Measurements from ENCODE around the gene TDRD7. TPM values are rescaled to one million over a fixed set of nuclear protein-coding genes. Genes with fewer than 3 reads are reported as not detected.
A peak's percentile ranks its signal among the peaks of the same experiment; 100 is the strongest.

TDRD7 gene
- total and polyA plus RNA-seq, 2 of the 13 experiments (the other 11 are each of a cell fraction or from before 2014, with no cell fraction given) = 9.8 to 15.5 TPM

DNA sequence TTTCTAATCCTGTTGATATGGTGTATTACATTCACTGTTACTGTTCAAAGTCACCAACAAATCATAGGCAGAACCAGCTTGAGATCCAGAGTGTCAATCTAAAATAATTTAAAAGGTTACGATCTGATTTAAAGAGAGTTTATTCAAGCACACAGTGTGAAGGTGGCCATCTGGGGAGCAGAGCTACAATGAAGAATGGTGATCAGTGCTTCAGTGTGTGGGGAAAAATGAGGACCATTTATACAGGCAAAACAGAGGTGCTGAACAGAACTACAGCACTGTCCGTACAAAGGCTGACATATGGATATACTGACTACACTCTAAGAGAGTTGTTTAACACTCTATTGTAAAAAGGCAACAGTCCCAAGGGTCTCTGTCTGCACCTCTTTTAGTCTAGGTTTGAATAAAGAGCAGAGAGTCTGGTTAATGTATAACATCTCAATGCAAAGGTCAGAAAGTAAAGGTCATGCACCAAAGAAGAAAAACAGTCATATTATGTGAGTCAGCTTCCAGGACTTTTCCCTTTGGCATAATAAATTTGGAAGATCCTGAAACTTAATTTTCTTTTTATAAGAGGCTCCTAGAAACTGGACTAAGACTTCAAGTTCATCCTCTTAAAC lies 29.7 kb upstream of the TDRD7 start:
- Histone ChIP-seq H4K20me1 (ENCODE audit: insufficient read depth, low read length) (no peaks in the 10 kb centered on the region), H3K4me3 (replicated peaks in 1 of 3; ENCODE audit: insufficient read depth in 1 of 3, low read depth in 2 of 3, low read length in 3 of 3) (peak overlapping the region; percentile 17 to 32 (median 25); a peak in 3 of 6 replicates), H3K4me1 (ENCODE audit: insufficient read depth, low read length) (peaks cover 75% of the 10 kb centered on the region), H3K9ac (ENCODE audit: insufficient read depth, low read depth, low read length) (peak overlapping the region; percentile 57), H3K27ac (ENCODE audit: extremely low read length, insufficient read depth, low read length) (peak overlapping the region; percentile 90), H3K9me3 (ENCODE audit: low read length) (no peaks in the 10 kb centered on the region), H3K36me3 (replicated peaks in 1 of 2; ENCODE audit: control insufficient read depth in 1 of 2, insufficient read depth in 2 of 2, low read length in 2 of 2) (no peaks in the 10 kb centered on the region), H3K79me2 (ENCODE audit: insufficient read depth, low read length) (no peaks in the 10 kb centered on the region), H3K27me3 (ENCODE audit: control insufficient read depth in 1 of 2, insufficient read depth in 2 of 2, low read length in 2 of 2) (no peaks in the 10 kb centered on the region), H2AFZ (ENCODE audit: low read length) (no peak overlapping the region), H3K4me2 (ENCODE audit: low read depth, low read length) (peak overlapping the region; percentile 80)
- 8% methylated on average over 2 of the region's 2 CpGs for WGBS (ENCODE audit: low lambda C conversion rate)
- in situ Hi-C loops (cut with HindIII; ENCODE audit: extremely low pct_ligation_motif_present, low pct_unique_long_range_greater_than_20kb) (no loop called here), intact Hi-C loops (cut with micrococcal nuclease; ENCODE audit: unreplicated experiment) (loop anchor here (1.0 kb wide), 1 partner anchor 144 kb away; no protein-coding TSS in a partner anchor)
- FAIRE-seq = peak; percentile 88
- DNase-seq (ENCODE audit: low spot score) = peak; percentile 91
- ChIA-PET POLR2A (interaction anchor here (0.6 to 2.8 kb wide), 13 partner anchors 8 to 528 kb away, joined by 3 to 21 read pairs (median 4); partner anchors contain the start of genes NCBP1, TSTD2 and ZNF782), CTCF (ENCODE audit: low intra/inter-chr PET ratio, low total read pairs) (interaction anchor here (0.9 to 1.6 kb wide), 2 partner anchors 17 to 29 kb away, joined by 3 to 4 read pairs; partner anchors contain the start of gene TDRD7)
- TSS peak; percentile 74 for BruUV-seq (replicated peaks)
- ATAC-seq = peak; percentile 75
- TF ChIP-seq, protein P1, sequence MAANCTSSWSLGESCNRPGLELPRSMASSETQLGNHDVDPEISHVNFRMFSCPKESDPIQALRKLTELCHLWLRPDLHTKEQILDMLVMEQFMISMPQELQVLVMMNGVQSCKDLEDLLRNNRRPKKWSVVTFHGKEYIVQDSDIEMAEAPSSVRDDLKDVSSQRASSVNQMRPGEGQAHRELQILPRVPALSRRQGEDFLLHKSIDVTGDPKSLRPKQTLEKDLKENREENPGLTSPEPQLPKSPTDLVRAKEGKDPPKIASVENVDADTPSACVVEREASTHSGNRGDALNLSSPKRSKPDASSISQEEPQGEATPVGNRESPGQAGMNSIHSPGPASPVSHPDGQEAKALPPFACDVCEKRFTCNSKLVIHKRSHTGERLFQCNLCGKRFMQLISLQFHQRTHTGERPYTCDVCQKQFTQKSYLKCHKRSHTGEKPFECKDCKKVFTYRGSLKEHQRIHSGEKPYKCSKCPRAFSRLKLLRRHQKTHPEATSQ (CRISPR knock-in tag; IDR thresholded peaks at IDR 0.05; ENCODE audit: borderline replicate concordance) = peak; percentile 66; the same call in 1 of the 2 replicates
- TF ChIP-seq, protein P2, sequence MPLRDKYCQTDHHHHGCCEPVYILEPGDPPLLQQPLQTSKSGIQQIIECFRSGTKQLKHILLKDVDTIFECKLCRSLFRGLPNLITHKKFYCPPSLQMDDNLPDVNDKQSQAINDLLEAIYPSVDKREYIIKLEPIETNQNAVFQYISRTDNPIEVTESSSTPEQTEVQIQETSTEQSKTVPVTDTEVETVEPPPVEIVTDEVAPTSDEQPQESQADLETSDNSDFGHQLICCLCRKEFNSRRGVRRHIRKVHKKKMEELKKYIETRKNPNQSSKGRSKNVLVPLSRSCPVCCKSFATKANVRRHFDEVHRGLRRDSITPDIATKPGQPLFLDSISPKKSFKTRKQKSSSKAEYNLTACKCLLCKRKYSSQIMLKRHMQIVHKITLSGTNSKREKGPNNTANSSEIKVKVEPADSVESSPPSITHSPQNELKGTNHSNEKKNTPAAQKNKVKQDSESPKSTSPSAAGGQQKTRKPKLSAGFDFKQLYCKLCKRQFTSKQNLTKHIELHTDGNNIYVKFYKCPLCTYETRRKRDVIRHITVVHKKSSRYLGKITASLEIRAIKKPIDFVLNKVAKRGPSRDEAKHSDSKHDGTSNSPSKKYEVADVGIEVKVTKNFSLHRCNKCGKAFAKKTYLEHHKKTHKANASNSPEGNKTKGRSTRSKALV (CRISPR knock-in tag; IDR thresholded peaks at IDR 0.05) = no peak
- TF ChIP-seq, protein P3, sequence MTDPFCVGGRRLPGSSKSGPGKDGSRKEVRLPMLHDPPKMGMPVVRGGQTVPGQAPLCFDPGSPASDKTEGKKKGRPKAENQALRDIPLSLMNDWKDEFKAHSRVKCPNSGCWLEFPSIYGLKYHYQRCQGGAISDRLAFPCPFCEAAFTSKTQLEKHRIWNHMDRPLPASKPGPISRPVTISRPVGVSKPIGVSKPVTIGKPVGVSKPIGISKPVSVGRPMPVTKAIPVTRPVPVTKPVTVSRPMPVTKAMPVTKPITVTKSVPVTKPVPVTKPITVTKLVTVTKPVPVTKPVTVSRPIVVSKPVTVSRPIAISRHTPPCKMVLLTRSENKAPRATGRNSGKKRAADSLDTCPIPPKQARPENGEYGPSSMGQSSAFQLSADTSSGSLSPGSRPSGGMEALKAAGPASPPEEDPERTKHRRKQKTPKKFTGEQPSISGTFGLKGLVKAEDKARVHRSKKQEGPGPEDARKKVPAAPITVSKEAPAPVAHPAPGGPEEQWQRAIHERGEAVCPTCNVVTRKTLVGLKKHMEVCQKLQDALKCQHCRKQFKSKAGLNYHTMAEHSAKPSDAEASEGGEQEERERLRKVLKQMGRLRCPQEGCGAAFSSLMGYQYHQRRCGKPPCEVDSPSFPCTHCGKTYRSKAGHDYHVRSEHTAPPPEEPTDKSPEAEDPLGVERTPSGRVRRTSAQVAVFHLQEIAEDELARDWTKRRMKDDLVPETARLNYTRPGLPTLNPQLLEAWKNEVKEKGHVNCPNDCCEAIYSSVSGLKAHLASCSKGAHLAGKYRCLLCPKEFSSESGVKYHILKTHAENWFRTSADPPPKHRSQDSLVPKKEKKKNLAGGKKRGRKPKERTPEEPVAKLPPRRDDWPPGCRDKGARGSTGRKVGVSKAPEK (CRISPR knock-in tag; IDR thresholded peaks at IDR 0.05; ENCODE audit: borderline replicate concordance) = no peak
- TF ChIP-seq, protein P4, sequence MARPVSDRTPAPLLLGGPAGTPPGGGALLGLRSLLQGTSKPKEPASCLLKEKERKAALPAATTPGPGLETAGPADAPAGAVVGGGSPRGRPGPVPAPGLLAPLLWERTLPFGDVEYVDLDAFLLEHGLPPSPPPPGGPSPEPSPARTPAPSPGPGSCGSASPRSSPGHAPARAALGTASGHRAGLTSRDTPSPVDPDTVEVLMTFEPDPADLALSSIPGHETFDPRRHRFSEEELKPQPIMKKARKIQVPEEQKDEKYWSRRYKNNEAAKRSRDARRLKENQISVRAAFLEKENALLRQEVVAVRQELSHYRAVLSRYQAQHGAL (CRISPR knock-in tag; IDR thresholded peaks at IDR 0.05; ENCODE audit: not compliant biosample characterization) = no peak
- TF ChIP-seq ZNF350 (CRISPR knock-in tag; IDR thresholded peaks at IDR 0.05; ENCODE audit: borderline replicate concordance, low read depth) = no peak

All from HepG2 (cell line).